ENCODE results near the gene GAL. TPM values are rescaled to one million over a fixed set of nuclear protein-coding genes. Genes with fewer than 3 reads are reported as not detected.

The GAL gene
- total RNA-seq, 4 donors from 2014 or later = 1.2 TPM; not detected in 3

DNA sequence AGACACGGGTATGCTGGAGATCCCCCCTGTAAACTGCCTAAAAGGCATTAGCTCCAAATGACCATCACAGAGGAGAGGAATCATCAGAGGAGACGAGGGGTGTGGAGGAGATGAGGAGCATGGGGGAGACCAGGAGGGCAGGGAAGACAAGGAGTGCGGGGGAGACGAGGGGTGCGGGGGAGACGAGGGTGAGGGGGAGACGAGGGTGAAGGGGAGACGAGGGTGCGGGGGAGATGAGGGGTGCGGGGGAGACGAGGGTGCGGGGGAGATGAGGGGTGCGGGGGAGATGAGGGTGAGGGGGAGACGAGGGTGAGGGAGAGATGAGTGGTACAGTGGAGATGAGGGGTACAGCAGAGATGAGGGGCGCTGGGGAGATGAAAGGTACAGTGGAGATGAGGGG lies 17.5 kb upstream of the GAL start:
- peak in 1 of 3 donors; percentile 55 for DNase-seq
- H3K27ac ChIP-seq = no peak overlapping the region
- TF ChIP-seq POLR2A (IDR thresholded peaks at IDR 0.05) = no peak
- TF ChIP-seq, protein P1, sequence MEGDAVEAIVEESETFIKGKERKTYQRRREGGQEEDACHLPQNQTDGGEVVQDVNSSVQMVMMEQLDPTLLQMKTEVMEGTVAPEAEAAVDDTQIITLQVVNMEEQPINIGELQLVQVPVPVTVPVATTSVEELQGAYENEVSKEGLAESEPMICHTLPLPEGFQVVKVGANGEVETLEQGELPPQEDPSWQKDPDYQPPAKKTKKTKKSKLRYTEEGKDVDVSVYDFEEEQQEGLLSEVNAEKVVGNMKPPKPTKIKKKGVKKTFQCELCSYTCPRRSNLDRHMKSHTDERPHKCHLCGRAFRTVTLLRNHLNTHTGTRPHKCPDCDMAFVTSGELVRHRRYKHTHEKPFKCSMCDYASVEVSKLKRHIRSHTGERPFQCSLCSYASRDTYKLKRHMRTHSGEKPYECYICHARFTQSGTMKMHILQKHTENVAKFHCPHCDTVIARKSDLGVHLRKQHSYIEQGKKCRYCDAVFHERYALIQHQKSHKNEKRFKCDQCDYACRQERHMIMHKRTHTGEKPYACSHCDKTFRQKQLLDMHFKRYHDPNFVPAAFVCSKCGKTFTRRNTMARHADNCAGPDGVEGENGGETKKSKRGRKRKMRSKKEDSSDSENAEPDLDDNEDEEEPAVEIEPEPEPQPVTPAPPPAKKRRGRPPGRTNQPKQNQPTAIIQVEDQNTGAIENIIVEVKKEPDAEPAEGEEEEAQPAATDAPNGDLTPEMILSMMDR (IDR thresholded peaks at IDR 0.05) = no peak
- no peak overlapping the region for H3K4me3 ChIP-seq
- H3K9me3 ChIP-seq = no peaks in the 10 kb centered on the region
- H3K4me1 ChIP-seq = no peaks in the 10 kb centered on the region
- H3K36me3 ChIP-seq = no peaks in the 10 kb centered on the region
- H3K27me3 ChIP-seq = no peaks in the 10 kb centered on the region

DNA sequence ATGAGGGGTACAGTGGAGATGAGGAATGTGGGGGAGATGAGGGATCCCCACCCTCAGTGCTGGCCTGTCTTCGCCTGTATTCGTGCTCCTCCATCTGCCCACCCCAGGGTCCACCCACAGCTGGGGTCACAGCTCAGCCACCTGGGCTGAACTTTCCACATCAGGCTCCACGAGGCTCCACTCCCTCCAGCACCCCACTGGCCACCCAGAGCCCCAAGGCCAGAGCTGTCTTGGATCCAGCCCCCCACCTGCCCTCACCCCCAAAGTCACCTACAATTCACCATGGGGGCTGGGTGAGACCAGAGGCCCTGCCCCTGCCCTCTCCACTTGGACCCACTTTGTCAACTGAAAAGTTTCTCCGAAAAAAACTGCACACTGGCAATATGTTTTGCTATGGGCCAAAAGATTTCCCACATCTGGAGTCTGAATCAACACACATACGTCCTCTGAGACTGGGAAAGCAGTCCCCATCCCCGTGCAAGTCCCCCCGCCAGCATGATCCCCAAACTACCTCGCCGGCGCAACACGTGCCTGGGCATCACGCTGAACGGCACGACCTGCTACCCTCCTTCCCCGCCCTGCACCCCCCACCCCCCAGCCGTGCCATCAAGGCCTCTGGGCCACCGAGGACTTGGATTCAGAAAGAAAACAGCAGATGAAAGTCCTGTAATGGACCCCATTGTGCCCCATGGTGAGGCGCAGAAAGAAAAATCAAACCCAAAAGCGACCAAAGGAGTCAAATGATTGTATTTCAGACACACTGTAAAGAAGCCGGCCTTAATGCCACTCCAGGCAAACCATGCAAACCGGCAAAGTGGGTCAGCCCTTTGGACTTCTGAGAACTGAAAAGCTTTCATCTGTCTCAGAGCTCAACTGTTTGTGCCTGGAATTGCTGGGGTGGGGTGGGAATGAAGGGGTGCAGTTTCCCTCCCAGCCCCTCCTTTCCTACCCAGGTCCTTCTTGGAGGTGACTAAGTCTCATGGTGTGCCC lies 16.5 kb upstream of the GAL start:
- H3K4me3 ChIP-seq = no peak overlapping the region
- H3K27ac ChIP-seq = no peak overlapping the region
- H3K9me3 ChIP-seq = no peaks in the 10 kb centered on the region
- no peak for DNase-seq
- no peaks in the 10 kb centered on the region for H3K4me1 ChIP-seq
- TF ChIP-seq, protein P1 (IDR thresholded peaks at IDR 0.05) = no peak
- no peak for TF ChIP-seq POLR2A (IDR thresholded peaks at IDR 0.05)
- H3K27me3 ChIP-seq = no peaks in the 10 kb centered on the region
- no peaks in the 10 kb centered on the region for H3K36me3 ChIP-seq

DNA sequence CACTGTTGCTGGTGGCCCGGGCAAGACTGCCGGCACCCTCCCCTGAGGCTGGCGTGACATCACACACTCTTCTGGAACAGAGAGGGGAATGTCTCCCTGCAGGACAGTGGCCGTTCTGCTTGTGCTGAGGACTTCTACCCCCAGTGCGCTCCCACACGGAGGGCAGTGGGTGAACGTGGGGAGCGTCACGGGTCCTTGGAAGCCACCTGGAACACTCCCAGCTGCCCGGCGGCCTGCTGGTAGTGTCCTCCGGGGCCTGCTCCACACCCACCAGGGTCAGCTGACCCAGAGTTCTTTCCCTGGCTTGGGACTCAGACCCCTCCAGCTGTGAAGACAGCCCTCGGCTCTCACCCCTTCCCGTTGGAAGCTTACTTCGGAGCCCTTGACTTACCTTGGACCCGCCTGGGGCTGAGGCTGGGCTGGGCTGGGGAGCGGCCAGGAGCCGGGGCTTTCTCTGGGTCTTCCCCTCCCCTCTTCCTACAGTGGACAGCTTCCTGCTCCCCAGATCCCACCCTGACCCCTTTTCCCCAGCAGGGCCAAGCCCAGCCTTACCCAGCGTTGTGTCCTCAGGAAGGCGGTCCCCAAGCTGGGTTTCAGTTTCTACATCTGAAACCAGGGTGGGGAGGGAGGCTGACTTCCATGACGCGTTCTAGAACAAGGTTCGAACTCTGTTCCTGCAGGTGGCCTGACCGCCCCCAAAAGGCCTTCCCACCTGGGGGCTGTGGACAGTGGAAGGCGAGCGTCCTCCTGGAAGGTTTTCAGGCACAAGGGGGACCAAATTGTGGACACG lies 14.8 kb upstream of the GAL start:
- no peak for DNase-seq
- no peak overlapping the region for H3K4me3 ChIP-seq
- no peaks in the 10 kb centered on the region for H3K36me3 ChIP-seq
- no peaks in the 10 kb centered on the region for H3K27me3 ChIP-seq
- TF ChIP-seq, protein P1 (IDR thresholded peaks at IDR 0.05) = no peak
- no peak for TF ChIP-seq POLR2A (IDR thresholded peaks at IDR 0.05)
- H3K4me1 ChIP-seq = no peaks in the 10 kb centered on the region
- H3K9me3 ChIP-seq = peaks cover 0 to 5% (median 0%) of the 10 kb centered on the region in 4 donors
- no peak overlapping the region for H3K27ac ChIP-seq

DNA sequence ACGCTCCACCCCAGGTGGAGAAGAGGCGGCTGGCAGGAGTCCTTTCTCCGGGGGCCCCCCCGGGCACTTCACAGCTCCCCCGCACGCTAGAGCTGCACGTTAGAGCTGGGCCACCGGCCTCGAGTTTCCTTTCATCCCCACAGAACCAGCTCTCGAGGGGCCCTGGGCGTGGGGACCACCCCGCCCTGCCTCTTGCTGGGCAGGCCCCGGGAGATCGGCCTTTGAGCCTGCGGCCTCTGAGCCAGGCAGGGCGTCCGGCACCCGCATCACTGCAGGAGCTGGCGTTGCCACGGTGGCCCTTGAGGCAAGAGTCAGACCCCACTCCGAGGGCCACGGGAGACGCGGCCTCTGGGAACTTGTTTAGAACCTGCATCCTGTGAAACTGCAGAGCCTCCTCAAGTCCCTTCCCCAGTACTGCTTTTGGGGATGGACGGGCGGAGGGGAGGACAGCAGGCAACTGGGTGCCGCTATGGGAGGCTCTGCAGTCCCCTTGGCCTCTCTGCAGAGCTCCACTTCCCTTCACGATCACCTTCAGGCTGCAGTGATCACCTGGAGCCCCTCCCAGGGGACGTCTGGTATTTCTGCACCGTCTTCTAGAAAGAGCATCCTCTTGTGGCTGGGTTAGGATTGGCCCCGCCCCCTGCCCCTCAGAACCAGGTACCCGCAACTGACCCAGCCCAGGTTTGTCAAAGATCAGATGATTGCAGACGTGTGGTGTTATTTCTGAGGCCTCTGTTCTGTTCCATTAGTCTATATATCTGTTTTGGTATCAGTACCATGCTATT lies 13.9 kb upstream of the GAL start:
- H3K27me3 ChIP-seq = no peaks in the 10 kb centered on the region
- no peak overlapping the region for H3K27ac ChIP-seq
- no peaks in the 10 kb centered on the region for H3K36me3 ChIP-seq
- no peak for TF ChIP-seq POLR2A (IDR thresholded peaks at IDR 0.05)
- TF ChIP-seq, protein P1 (IDR thresholded peaks at IDR 0.05) = no peak
- H3K4me1 ChIP-seq = no peaks in the 10 kb centered on the region
- DNase-seq = no peak
- no peak overlapping the region for H3K4me3 ChIP-seq
- peaks cover 0 to 5% (median 0%) of the 10 kb centered on the region in 4 donors for H3K9me3 ChIP-seq

DNA sequence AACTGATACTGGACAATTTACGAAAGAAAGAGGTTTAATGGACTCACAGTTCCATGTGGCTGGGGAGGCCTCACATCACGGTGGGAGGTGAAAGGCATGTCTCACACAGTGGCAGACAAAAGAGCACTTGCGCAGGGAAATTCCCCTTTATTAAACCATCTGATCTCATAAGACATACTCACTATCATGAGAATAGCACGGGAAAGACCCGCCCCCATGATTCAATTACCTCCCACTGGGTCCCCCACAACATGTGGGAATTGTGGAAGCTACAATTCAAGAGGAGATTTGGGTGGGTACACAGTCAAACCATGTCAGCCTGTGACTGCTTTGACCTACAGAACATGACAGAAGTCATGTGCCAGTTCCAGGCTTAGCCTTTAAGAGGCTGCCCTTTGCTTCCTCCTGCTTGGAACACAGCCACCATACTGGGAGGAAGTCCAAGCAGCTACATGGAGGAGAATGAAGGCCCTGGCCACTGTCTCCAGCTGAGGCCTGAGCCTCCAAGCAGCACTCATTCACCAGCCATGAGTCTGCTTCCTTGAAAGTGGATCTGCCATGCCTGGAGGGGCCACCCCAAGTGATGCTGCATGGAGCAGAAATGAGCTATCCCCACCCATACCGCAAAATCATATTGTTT lies 10.9 kb upstream of the GAL start:
- H3K36me3 ChIP-seq = no peaks in the 10 kb centered on the region
- H3K9me3 ChIP-seq = peaks cover 0 to 5% (median 0%) of the 10 kb centered on the region in 4 donors
- no peaks in the 10 kb centered on the region for H3K27me3 ChIP-seq
- H3K27ac ChIP-seq = no peak overlapping the region
- TF ChIP-seq, protein P1 (IDR thresholded peaks at IDR 0.05) = no peak
- no peak for TF ChIP-seq POLR2A (IDR thresholded peaks at IDR 0.05)
- no peak for DNase-seq
- H3K4me3 ChIP-seq = no peak overlapping the region
- no peaks in the 10 kb centered on the region for H3K4me1 ChIP-seq

Data from Peyer's patch (tissue), 4 donors.